ENCODE measurements around the gene PML.

The PML gene

GRCh38 chr15:74011610-74012009 lies 17.1 kb downstream of the PML start:
- H3K9me3 ChIP-seq (ENCODE audit: control insufficient read depth, insufficient read depth, low read depth, low read length), result no peaks in the 10 kb centered on the region
- peaks cover 2 to 18% of the 10 kb centered on the region in 2 experiments for H3K36me3 ChIP-seq (ENCODE audit: control insufficient read depth in 2 of 2, insufficient read depth in 1 of 2, low read length in 2 of 2)
- ChIA-PET POLR2A (no interaction called here), CTCF (interaction anchor here (1.0 to 1.4 kb wide), 2 partner anchors 19 to 308 kb away, joined by 3 read pairs; partner anchors contain the start of gene STOML1)
- no peak overlapping the region for H3K27ac ChIP-seq (ENCODE audit: extremely low read depth, low read depth, low read length)
- no peaks in the 10 kb centered on the region for H3K4me1 ChIP-seq (ENCODE audit: control insufficient read depth, insufficient read depth, low read length)
- no peak for TF ChIP-seq ZNF335 (tag by site-specific recombination; conservative IDR thresholded peaks at IDR 0.05)
- TF ChIP-seq ZNF223 (tag by site-specific recombination; IDR thresholded peaks at IDR 0.05), result no peak
- H3K4me3 ChIP-seq (ENCODE audit: low read depth, low read length), result no peak overlapping the region

- Histone ChIP-seq H3K4me1 (ENCODE audit: control insufficient read depth, insufficient read depth, low read length) (no peaks in the 10 kb centered on the region), H3K4me3 (ENCODE audit: low read depth, low read length) (no peak overlapping the region), H3K36me3 (ENCODE audit: control insufficient read depth in 2 of 2, insufficient read depth in 1 of 2, low read length in 2 of 2) (peaks cover 0 to 7% of the 10 kb centered on the region in 2 experiments), H3K27ac (ENCODE audit: extremely low read depth, low read depth, low read length) (no peak overlapping the region), H3K9me3 (ENCODE audit: control insufficient read depth, insufficient read depth, low read depth, low read length) (no peaks in the 10 kb centered on the region)
- POLR2A ChIA-PET, result interaction anchor here (2.5 kb wide), 1 partner anchor 19 kb away, joined by 7 read pairs; the partner anchor contains the start of gene PML
- CTCF ChIA-PET, result interaction anchor here (0.7 to 1.1 kb wide), 3 partner anchors 48 to 1927 kb away, joined by 3 read pairs; no protein-coding TSS in a partner anchor
- TF ChIP-seq BCL11B (tag by site-specific recombination; IDR thresholded peaks at IDR 0.05; ENCODE audit: low read depth) (no peak), ZNF112 (tag by site-specific recombination; IDR thresholded peaks at IDR 0.05) (no peak), ZNF121 (tag by site-specific recombination; IDR thresholded peaks at IDR 0.05) (no peak), ZNF791 (tag by site-specific recombination; IDR thresholded peaks at IDR 0.05) (no peak), ZNF157 (tag by site-specific recombination; IDR thresholded peaks at IDR 0.05) (no peak), ZNF184 (tag by site-specific recombination; IDR thresholded peaks at IDR 0.05) (no peak), ZNF175 (tag by site-specific recombination; IDR thresholded peaks at IDR 0.05) (no peak), REPIN1 (tag by site-specific recombination; IDR thresholded peaks at IDR 0.05; ENCODE audit: low read depth) (no peak), ZNF843 (tag by site-specific recombination; IDR thresholded peaks at IDR 0.05) (no peak), ZNF785 (tag by site-specific recombination; IDR thresholded peaks at IDR 0.05) (no peak), ZNF610 (tag by site-specific recombination; IDR thresholded peaks at IDR 0.05; ENCODE audit: borderline replicate concordance) (no peak), ZNF248 (tag by site-specific recombination; IDR thresholded peaks at IDR 0.05) (no peak), ZNF311 (tag by site-specific recombination; IDR thresholded peaks at IDR 0.05; ENCODE audit: borderline replicate concordance) (no peak), OSR2 (tag by site-specific recombination; IDR thresholded peaks at IDR 0.05) (no peak), YY2 (tag by site-specific recombination; IDR thresholded peaks at IDR 0.05) (no peak), ZNF16 (tag by site-specific recombination; IDR thresholded peaks at IDR 0.05; ENCODE audit: low read depth) (no peak)
- TF ChIP-seq, protein P1, sequence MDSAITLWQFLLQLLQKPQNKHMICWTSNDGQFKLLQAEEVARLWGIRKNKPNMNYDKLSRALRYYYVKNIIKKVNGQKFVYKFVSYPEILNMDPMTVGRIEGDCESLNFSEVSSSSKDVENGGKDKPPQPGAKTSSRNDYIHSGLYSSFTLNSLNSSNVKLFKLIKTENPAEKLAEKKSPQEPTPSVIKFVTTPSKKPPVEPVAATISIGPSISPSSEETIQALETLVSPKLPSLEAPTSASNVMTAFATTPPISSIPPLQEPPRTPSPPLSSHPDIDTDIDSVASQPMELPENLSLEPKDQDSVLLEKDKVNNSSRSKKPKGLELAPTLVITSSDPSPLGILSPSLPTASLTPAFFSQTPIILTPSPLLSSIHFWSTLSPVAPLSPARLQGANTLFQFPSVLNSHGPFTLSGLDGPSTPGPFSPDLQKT (IDR thresholded peaks at IDR 0.05; ENCODE audit: borderline replicate concordance, low read depth, low read length), result no peak
- TF ChIP-seq, protein P2, sequence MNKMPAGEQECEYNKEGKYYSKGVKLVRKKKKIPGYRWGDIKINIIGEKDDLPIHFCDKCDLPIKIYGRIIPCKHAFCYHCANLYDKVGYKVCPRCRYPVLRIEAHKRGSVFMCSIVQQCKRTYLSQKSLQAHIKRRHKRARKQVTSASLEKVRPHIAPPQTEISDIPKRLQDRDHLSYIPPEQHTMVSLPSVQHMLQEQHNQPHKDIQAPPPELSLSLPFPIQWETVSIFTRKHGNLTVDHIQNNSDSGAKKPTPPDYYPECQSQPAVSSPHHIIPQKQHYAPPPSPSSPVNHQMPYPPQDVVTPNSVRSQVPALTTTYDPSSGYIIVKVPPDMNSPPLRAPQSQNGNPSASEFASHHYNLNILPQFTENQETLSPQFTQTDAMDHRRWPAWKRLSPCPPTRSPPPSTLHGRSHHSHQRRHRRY (tag by site-specific recombination; IDR thresholded peaks at IDR 0.05), result no peak
- TF ChIP-seq, protein P3, sequence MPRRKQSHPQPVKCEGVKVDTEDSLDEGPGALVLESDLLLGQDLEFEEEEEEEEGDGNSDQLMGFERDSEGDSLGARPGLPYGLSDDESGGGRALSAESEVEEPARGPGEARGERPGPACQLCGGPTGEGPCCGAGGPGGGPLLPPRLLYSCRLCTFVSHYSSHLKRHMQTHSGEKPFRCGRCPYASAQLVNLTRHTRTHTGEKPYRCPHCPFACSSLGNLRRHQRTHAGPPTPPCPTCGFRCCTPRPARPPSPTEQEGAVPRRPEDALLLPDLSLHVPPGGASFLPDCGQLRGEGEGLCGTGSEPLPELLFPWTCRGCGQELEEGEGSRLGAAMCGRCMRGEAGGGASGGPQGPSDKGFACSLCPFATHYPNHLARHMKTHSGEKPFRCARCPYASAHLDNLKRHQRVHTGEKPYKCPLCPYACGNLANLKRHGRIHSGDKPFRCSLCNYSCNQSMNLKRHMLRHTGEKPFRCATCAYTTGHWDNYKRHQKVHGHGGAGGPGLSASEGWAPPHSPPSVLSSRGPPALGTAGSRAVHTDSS (tag by site-specific recombination; IDR thresholded peaks at IDR 0.05), result no peak
Measured at GRCh38 chr15:74013374-74013894, 18.9 kb downstream of the PML start.
